Astrocyte (in vitro differentiated cells and primary cell): Measurements from ENCODE around the gene SLC30A10.
"Not testable (repeated sequence)": the region's sequence is repeated elsewhere in the genome, so short reads cannot be mapped to it uniquely, and the experiment has no call there.

Experiments used
- EZH2 ChIP-seq: IDR thresholded peaks from 2 replicates; pipeline ENCODE4 v1.6.1; 2012; ENCODE audit warnings: mild to moderate bottlenecking, low read length, inconsistent platforms; ENCODE audit not compliant: insufficient read depth
- TF ChIP-seq, protein P1 (sequence below): IDR thresholded peaks from 2 replicates; pipeline ENCODE4 v1.5.1; 2011; ENCODE audit warnings: low read depth, mild to moderate bottlenecking, inconsistent platforms, low read length, moderate library complexity; ENCODE audit not compliant: insufficient read depth

DNA sequence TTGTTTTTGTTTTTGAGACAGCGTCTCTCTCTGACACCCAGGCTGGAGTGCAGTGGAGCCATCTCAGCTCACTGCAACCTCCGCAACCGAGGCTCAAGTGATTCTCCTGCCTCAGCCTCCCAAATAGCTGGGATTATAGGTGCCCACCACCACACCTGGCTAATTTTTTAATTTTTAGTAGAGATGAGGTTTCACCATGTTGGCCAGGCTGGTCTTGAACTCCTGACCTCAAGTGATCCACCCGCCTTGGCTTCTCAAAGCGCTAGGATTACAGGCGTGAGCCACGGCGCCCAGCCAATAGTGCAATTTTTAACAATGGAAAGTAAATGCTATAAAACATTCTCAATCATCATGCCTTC, 21.8 kb downstream of the SLC30A10 start:
- TF ChIP-seq EZH2: not testable (repeated sequence)
- TF ChIP-seq, protein P1, sequence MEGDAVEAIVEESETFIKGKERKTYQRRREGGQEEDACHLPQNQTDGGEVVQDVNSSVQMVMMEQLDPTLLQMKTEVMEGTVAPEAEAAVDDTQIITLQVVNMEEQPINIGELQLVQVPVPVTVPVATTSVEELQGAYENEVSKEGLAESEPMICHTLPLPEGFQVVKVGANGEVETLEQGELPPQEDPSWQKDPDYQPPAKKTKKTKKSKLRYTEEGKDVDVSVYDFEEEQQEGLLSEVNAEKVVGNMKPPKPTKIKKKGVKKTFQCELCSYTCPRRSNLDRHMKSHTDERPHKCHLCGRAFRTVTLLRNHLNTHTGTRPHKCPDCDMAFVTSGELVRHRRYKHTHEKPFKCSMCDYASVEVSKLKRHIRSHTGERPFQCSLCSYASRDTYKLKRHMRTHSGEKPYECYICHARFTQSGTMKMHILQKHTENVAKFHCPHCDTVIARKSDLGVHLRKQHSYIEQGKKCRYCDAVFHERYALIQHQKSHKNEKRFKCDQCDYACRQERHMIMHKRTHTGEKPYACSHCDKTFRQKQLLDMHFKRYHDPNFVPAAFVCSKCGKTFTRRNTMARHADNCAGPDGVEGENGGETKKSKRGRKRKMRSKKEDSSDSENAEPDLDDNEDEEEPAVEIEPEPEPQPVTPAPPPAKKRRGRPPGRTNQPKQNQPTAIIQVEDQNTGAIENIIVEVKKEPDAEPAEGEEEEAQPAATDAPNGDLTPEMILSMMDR: not testable (repeated sequence)
